Measurements from ENCODE around the gene TMEM201.
"Not testable (repeated sequence)": the region's sequence is repeated elsewhere in the genome, so short reads cannot be mapped to it uniquely, and the experiment has no call there.

Gene TMEM201

GRCh38 chr1:9612871-9613624, 24.3 kb downstream of the TMEM201 start:
- Histone ChIP-seq H3K4me3 (no peak overlapping the region), H3K36me3 (peaks cover 50 to 73% (median 60%) of the 10 kb centered on the region in 11 experiments), H3K27ac (no peak overlapping the region), H3K4me2 (no peak overlapping the region), H3K4me1 (no peaks in the 10 kb centered on the region; a peak in 1 of 20 replicates), H3K9ac (no peak overlapping the region; a peak in 1 of 22 replicates), H4K20me1 (peaks cover 0 to 58% (median 4%) of the 10 kb centered on the region in 11 experiments; a peak in 13 of 22 replicates), H3K27me3 (no peaks in the 10 kb centered on the region), H3K9me3 (replicated peaks in 1 of 11) (no peaks in the 10 kb centered on the region)
- no peak for TF ChIP-seq Cebpa-rat (IDR thresholded peaks at IDR 0.05)

GRCh38 chr1:9613625-9614299, 25.1 kb downstream of the TMEM201 start:
- Histone ChIP-seq H4K20me1 (peaks cover 0 to 51% (median 4%) of the 10 kb centered on the region in 11 experiments; a peak in 12 of 22 replicates), H3K9ac (no peak overlapping the region; a peak in 1 of 22 replicates), H3K9me3 (replicated peaks in 1 of 11) (no peaks in the 10 kb centered on the region), H3K4me1 (no peaks in the 10 kb centered on the region; a peak in 1 of 20 replicates), H3K4me2 (no peak overlapping the region), H3K27me3 (no peaks in the 10 kb centered on the region), H3K27ac (no peak overlapping the region), H3K4me3 (no peak overlapping the region), H3K36me3 (peaks cover 43 to 66% (median 53%) of the 10 kb centered on the region in 11 experiments)
- no peak for TF ChIP-seq Cebpa-rat (IDR thresholded peaks at IDR 0.05)

GRCh38 chr1:9615316-9616063, 26.8 kb downstream of the TMEM201 start:
- no peak overlapping the region for H3K27ac ChIP-seq
- no peaks in the 10 kb centered on the region; a peak in 1 of 20 replicates for H3K4me1 ChIP-seq
- TF ChIP-seq Cebpa-rat (IDR thresholded peaks at IDR 0.05), result 0 out of 22 replicates have a peak, but pooled peaks of 1 of the 11 experiments have one; percentile 18
- H3K9ac ChIP-seq, result no peak overlapping the region
- no peak overlapping the region for H3K4me3 ChIP-seq
- no peaks in the 10 kb centered on the region for H3K9me3 ChIP-seq (replicated peaks in 1 of 11)
- H3K4me2 ChIP-seq, result no peak overlapping the region
- no peaks in the 10 kb centered on the region for H3K27me3 ChIP-seq
- peaks cover 28 to 49% (median 35%) of the 10 kb centered on the region in 11 experiments; a peak in 21 of 22 replicates for H3K36me3 ChIP-seq
- peaks cover 0 to 35% (median 0%) of the 10 kb centered on the region in 11 experiments; a peak in 10 of 22 replicates for H4K20me1 ChIP-seq

GRCh38 chr1:9618909-9619679, 30.4 kb downstream of the TMEM201 start:
- H3K9ac ChIP-seq, result no peak overlapping the region
- H3K4me3 ChIP-seq, result no peak overlapping the region
- no peaks in the 10 kb centered on the region for H3K9me3 ChIP-seq (replicated peaks in 1 of 11)
- no peak overlapping the region for H3K4me2 ChIP-seq
- peaks cover 0 to 16% (median 0%) of the 10 kb centered on the region in 11 experiments; a peak in 8 of 22 replicates for H4K20me1 ChIP-seq
- H3K27me3 ChIP-seq, result no peaks in the 10 kb centered on the region
- peaks cover 0 to 13% (median 1%) of the 10 kb centered on the region in 11 experiments; a peak in 8 of 22 replicates for H3K36me3 ChIP-seq
- peaks cover 0 to 3% (median 2%) of the 10 kb centered on the region in 10 experiments; a peak in 14 of 20 replicates for H3K4me1 ChIP-seq
- no peak overlapping the region for H3K27ac ChIP-seq
- TF ChIP-seq Cebpa-rat (IDR thresholded peaks at IDR 0.05), result no peak

- Histone ChIP-seq H3K27ac (no peak overlapping the region), H3K36me3 (no peaks in the 10 kb centered on the region), H3K27me3 (no peaks in the 10 kb centered on the region), H3K9ac (no peak overlapping the region), H3K4me3 (no peak overlapping the region), H3K4me1 (peaks cover 6 to 19% (median 15%) of the 10 kb centered on the region in 10 experiments), H3K9me3 (replicated peaks in 1 of 11) (no peaks in the 10 kb centered on the region), H4K20me1 (peaks cover 0 to under 1% (median 0%) of the 10 kb centered on the region in 11 experiments; a peak in 3 of 22 replicates), H3K4me2 (no peak overlapping the region)
- TF ChIP-seq Cebpa-rat (IDR thresholded peaks at IDR 0.05), result no peak
These were observed 32.3 kb downstream of the TMEM201 start for GRCh38 chr1:9621032-9621431.

GRCh38 chr1:9624081-9624480, 35.4 kb downstream of the TMEM201 start:
- Histone ChIP-seq H3K4me2 (peak overlapping the region in 8 of 11 experiments; percentile 21 to 59 (median 51); a peak in 13 of 22 replicates), H3K9ac (no peak overlapping the region), H3K27ac (no peak overlapping the region), H4K20me1 (peaks cover 0 to 6% (median 0%) of the 10 kb centered on the region in 11 experiments; a peak in 2 of 22 replicates), H3K4me1 (peaks cover 34 to 47% (median 43%) of the 10 kb centered on the region in 10 experiments), H3K36me3 (no peaks in the 10 kb centered on the region), H3K27me3 (no peaks in the 10 kb centered on the region), H3K4me3 (no peak overlapping the region), H3K9me3 (replicated peaks in 1 of 11) (no peaks in the 10 kb centered on the region)
- no peak for TF ChIP-seq Cebpa-rat (IDR thresholded peaks at IDR 0.05)

- not testable (repeated sequence) for H3K27me3 ChIP-seq; H3K9me3 ChIP-seq (replicated peaks in 1 of 11); H4K20me1 ChIP-seq
These were observed 36.3 kb downstream of the TMEM201 start for GRCh38 chr1:9625030-9625429.

GRCh38 chr1:9626201-9626608, 37.5 kb downstream of the TMEM201 start:
- Histone ChIP-seq H3K9me3 (replicated peaks in 1 of 11) (no peaks in the 10 kb centered on the region), H3K36me3 (no peaks in the 10 kb centered on the region), H3K27me3 (no peaks in the 10 kb centered on the region), H3K9ac (peak overlapping the region in 9 of 11 experiments; percentile 19 to 82 (median 55); a peak in 15 of 22 replicates), H3K27ac (peak overlapping the region in 7 of 11 experiments; percentile 1 to 63 (median 45); a peak in 10 of 22 replicates), H3K4me1 (peaks cover 54 to 69% (median 63%) of the 10 kb centered on the region in 10 experiments), H3K4me3 (peak overlapping the region; percentile 26 to 63 (median 50); a peak in 17 of 20 replicates), H3K4me2 (peak overlapping the region; percentile 81 to 99 (median 91)), H4K20me1 (peaks cover 0 to 6% (median 0%) of the 10 kb centered on the region in 11 experiments; a peak in 2 of 22 replicates)
- no peak for TF ChIP-seq Cebpa-rat (IDR thresholded peaks at IDR 0.05)

More at GRCh38 chr1:9625030-9625429, 36.3 kb downstream of the TMEM201 start:
- Histone ChIP-seq H3K4me1 (peaks cover 42 to 57% (median 52%) of the 10 kb centered on the region in 10 experiments), H3K4me2 (peak overlapping the region in 2 of 11 experiments; percentile 90 to 95; a peak in 2 of 22 replicates)
- not testable (repeated sequence) for H3K36me3 ChIP-seq, H3K4me3 ChIP-seq, H3K9ac ChIP-seq, H3K27ac ChIP-seq
